ENCODE data around the gene DXO.

DNA sequence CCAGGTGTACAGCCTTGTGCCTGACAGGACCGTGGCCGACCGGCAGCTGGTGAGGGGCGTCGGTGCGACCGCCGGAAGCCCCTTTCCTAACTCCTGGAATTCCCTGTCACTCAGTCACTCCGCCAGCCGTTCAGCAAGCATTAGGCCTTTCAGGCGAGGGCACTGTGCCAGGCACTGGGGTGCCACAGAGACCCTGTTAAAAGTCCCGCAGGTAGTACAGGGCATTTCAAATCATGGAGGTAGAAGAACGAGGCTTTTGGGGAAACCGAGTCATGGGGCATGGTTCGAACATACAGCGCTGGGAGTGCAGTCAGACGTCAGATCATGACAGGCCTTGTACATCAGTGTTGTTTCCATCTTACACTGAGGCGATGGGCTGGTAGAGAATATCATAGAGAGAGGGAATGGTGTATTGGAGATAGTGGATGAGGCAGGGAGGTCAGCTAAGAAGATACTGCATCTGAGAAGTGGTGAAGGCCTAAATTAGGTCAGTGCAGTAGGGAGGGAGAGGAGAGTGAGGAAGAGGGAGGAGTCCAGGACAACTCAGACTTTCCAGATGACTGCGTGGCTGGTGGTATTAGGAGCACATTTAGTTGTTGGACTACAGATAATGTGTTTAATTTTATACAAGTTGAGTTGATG lies 892 bp upstream of the DXO start:
- no peak for TF ChIP-seq ZNF274 (IDR thresholded peaks at IDR 0.05; ENCODE audit: low read depth, low read length)
- TF ChIP-seq YY1 (IDR thresholded peaks at IDR 0.05; ENCODE audit: insufficient read depth, insufficient read length), result no peak

Measured in NT2/D1 (cell line).